ENCODE measurements around the gene PKD2L1.
A peak's percentile ranks its signal among the peaks of the same experiment; 100 is the strongest.
"Not testable (repeated sequence)": the region's sequence is repeated elsewhere in the genome, so short reads cannot be mapped to it uniquely, and the experiment has no call there.

PKD2L1 gene

DNA sequence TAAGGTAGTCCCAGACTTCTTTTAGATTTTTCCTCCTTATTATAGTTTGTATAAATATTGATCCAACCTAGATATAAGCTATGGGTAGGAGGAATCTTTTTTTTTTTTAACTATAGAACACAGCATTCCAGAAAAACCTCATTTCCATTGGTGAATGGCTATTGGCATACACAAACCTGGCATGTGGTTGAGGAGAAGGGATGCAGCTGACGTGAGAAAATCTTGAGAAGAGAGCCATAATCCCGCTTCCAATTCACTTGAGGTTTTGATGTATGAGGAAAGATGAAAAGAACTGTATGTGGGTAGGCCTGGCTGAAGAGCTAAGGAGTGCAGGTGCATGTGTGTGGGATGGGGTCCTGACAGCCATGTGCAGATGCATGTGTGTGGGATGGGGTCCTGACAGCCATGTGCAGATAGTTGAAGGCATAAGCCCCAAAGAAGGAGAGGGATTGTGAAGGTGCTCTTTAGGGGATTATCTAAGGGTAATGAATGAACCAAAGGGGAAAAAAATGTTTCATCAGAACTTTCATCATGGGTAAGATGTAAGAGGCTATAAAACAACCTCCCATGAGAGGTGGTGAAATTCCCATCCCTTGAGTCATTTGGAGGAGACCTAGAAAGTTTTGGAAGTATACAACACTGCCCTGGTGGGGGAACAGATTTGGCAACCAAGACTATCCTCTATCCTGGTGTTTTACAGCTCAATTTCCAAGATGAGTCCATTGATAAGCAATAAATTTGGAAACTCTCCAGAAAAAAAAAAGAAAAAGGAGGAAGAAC lies 3.8 kb upstream of the PKD2L1 start:
- no peak for DNase-seq (ENCODE audit: low spot score)

DNA sequence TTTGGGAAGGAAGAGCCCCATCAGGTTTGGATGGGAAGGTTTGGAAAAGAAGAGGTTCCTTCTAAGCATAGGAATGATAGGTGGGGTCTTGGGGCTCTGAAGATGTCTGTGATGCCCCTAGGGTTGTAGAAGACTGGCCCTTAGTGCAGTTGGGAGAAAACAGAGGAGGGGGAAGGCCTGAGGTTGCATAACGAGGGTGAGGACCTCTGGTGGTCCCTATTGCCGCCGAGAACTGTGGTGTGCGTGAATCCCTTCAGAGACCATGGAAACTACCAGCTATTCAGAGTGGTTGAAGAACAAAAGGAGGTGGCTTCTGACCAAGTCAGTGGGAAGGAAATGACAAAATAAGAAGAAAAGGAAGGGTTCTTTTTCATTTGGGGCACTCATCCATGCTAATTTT lies 3.1 kb upstream of the PKD2L1 start:
- DNase-seq (ENCODE audit: low spot score): no peak

DNA sequence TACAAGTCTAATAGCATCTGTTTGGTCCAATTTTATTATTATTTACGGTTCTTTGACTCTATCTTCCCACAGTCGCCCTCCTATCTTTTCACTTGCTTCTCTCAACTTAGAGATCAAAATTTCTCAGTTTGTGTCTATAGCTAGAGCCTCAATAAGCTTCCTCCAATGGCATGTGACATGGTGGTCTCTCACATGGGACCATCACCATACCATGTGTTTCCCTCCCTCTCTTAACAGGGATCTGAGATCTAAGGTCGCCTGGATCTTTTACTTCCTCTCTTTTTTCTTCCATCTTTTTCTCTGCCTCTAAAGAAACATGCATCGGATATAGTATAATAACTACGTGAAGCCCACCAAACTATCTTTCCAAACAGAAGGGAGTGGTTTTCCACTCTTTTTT lies 1.8 kb downstream of the PKD2L1 start:
- DNase-seq (ENCODE audit: low spot score): no peak

DNA sequence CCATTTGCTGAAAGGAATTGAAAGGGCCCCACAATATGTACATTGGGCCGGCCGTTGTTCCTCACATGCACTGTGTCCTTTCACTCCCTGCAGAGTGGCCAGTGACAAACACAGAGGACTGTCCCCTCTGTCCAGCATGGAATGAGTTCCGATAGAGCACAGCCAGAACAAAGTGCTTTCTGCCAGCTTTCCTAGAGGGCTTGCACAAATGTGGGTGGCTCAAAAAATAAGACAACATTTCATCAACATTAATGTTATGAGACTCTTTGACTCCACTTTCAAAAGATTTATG lies 2.4 kb downstream of the PKD2L1 start:
- DNase-seq (ENCODE audit: low spot score): no peak

DNA sequence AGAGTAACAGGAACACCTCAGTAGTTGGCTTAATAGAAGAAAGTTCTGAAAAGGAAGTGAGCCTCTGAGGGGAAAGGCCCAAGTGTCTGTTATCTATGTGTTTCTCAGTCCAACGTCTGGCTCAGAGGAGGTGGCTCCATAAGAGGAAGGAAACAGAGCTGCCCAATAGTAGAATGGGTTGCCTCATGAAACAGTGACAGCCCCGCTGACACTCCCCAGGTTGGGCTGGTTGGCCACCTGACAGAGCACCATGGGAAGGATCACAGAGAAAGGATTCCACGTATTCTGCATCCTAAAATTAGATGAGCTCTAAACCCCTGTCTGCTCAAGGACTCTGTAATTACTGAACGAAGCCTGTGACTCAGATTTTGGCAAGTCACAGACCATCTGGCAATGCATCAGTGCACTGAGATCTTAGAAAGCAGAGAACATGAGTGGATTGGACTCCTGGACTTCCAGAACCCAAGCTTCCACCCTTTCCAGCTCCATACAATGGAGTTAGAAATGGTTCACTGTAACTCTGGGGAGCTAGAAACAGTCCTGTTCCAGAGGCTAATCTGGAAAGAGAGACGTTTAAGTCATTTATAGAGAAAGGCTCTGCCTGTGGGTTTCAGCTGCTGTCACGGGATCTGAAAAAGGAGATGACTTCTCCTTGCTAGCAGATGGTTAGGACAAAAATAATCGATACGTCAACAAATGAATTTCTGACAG lies 2.9 kb downstream of the PKD2L1 start:
- peak; percentile 51 for DNase-seq (ENCODE audit: low spot score)

DNA sequence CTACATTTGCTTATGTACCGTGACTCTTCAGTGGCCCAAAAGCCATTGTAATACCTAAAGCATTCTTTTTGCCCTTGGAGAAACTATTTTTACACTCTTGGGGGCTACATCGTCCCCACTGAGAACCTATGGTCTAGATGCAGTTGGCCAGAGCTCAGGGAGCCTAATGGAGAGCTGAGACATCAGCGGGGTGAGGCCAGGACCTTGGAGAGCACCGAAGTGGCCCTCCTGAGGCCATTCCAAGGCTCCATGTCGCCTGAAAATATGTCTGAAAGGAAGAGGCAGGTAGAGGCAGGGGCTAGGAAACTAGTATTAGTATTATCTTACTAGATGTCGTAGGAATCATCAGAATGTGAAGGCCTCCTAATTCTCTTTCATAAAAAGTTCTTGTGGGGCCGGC lies 4.9 kb downstream of the PKD2L1 start:
- DNase-seq (ENCODE audit: low spot score): no peak

DNA sequence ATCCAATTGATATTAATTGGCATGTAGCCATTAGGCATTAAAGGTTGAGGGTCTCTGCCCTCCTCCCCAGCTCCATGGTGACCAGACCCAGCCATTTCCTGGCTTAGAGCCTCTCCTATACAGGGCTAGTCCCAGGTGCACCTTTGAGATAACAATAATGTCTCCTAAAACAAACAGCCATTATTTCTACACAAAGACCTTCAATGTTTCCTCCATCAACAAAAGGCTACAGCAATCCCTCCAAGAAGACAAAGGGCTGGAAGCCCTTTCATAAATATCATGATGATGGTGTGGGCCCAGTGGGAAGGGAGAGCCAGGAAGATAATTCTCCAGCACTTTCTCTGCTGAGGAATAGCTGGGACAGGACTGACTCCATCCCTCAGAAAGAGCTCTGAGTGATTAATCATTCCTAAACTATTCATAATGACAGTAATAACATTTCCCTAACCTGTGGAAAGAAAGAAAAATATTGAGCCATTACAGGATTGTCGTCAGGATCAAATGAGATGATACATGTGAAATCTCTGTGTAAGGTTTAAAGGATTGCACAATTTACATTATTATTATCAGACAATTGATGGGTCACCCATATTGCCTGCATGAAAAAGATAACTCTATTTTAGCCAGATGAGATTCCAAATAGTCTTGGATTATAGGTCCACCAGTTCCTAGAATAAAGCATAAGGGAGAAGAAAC lies 10.2 kb downstream of the PKD2L1 start:
- DNase-seq (ENCODE audit: low spot score): no peak

DNA sequence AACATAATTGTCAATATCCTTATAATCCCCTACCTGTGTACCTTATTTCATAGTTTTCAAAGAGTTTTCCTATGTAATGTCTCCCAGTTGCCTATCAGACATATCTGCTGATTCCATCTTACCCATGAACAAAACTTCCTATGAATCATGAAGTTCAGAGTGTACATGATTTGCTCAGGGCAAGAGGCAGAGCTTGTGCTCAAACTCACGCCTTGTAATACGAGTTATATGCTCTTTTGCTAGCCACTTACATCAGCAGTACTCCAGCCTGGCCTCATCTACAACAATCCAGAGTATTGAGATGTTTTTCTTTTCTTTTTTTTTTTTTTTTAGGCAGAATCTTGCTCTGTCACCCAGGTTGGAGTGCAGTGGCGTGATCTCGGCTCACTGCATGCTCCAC lies 11.8 kb downstream of the PKD2L1 start:
- no peak for DNase-seq (ENCODE audit: low spot score)

DNA sequence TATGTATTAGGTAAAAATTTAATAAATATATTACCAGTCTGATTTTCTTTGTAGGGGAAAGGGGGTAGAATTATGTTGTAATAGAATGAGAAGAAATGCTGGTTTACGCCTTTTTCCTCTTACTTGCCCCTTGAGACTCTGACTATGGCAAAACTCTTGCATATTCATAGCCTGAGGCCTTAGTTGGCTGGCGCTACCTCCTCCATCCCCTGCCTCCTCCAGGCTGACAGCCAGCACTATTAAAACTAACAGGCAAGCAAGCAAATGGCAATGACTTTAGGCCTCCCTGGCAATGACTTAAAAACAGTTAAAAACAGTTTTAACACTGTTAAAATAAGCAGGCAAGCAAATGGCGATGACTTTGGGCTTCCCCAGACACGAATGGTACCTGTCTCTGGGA lies 14.4 kb downstream of the PKD2L1 start:
- DNase-seq (ENCODE audit: low spot score): no peak

DNA sequence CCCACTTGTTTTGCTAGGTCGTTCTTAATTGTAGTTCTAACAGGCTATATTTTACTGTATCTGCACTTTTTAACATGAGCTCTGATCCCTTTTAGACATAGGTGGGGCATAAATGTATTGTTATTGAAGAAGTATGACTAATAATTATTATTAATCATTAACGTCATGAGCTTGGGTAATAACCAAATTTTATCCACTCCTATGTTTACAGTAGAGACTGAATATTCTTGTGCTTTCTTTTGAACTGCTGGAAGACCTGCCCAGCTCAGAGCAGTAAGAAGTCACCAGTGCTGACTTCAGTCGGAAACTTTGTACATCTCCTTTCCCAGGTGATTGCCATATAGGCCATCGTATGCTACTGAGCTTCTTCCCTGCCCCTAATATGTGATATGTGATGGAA lies 18.7 kb downstream of the PKD2L1 start:
- DNase-seq (ENCODE audit: low spot score): no peak

DNA sequence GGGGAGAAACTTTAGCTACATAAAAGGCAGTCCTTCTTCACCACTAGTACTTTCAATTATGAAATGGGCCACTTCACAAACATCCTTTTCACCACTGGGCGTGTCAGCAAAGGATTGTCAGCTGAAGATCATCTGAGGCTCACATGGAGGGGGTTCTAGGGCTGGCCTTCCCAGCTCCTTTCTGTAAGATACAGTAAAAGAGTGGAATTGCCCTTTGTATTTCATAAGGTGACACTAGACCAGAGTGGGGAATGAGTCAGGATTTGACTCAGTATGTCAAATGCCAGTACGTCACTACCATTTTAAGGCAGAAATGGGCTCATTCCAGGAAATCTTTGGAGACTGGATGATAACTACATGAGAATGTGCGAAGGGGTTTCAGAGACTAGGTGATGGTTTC lies 22.3 kb downstream of the PKD2L1 start:
- DNase-seq (ENCODE audit: low spot score): no peak

DNA sequence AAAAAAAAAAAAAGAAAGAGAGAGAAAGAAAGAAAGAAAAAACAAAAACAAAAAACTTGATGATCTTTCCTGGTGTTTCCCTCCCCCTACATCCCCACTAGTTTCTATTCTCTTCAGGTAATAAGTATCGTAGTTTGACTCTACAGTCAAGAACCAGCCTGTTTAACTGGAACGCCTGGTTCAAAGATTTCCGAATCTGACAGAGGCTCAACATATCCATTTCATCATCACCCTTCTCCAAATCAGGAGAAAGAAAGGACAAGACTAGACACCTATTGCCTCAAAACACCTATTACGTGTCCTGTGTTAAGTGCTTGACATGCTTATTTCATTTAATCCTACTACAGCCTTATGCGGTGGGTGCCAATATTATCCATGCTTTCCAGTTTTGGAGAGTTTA lies 23.2 kb downstream of the PKD2L1 start:
- DNase-seq (ENCODE audit: low spot score): no peak

DNA sequence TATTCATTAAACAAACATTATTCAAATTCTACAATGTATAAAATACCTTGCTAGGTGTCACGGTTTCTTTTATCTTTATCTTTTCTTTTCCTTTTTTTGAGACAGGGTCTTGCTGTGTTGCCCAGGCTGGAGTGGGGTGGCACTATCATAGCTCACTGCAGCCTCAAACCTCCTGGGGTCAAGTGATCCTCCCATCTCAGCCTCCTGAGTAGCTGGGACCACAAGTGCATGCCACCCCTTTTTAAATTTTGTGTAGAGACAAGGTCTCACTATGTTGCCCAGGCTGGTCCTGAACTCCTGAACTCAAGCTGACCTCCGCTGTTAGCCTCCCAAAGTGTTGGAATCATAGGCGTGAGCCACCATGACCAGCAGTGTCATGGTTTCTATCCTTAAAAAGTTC lies 25.6 kb downstream of the PKD2L1 start:
- DNase-seq (ENCODE audit: low spot score): no peak

DNA sequence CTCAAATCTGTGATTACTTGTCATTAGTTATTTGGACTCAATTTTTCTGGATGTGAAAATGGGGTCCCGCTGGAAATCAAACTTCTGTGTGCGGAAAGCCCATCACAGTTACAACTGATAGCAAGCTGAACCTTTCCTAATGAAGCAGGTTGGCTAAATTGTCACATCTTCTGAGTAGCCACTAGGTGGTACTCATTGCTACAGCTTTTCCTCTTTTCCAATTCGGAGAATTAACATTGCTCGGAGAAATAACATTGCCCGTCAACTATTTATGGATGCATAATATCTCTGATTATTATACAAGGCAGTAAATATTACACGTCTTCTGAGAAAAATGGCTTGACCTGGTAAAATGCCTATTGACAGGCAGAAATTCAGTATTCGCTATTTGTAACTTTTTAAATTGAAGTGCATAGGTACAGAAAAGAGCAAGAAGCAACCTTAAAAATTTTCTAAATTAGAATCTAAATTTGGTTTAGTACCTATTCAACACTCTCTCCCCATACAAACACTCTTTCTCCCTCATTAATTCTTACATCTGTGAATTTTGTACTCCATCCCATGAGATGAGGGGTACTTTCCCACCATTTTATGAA lies 26.2 kb downstream of the PKD2L1 start:
- peak; percentile 49 for DNase-seq (ENCODE audit: low spot score)

DNA sequence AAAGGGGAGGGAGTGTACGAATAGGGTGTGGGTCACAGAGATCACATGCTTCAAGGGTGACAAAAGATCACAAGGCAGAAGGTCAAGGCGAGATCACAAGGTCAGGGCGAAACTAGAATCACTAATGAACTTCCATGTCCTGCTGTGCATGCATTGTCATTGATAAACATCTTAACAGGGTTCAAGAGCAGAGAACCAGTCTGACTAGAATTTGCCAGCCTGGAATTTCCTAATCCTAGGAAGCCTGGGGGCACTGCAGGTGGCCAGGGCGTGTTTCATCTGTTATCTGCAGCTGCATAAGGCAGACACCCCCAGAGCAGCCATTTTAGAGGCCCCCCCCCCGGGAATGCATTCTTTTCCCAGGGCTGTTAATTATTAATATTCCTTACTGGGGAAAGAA lies 28.9 kb downstream of the PKD2L1 start:
- DNase-seq (ENCODE audit: low spot score): not testable (repeated sequence)

DNA sequence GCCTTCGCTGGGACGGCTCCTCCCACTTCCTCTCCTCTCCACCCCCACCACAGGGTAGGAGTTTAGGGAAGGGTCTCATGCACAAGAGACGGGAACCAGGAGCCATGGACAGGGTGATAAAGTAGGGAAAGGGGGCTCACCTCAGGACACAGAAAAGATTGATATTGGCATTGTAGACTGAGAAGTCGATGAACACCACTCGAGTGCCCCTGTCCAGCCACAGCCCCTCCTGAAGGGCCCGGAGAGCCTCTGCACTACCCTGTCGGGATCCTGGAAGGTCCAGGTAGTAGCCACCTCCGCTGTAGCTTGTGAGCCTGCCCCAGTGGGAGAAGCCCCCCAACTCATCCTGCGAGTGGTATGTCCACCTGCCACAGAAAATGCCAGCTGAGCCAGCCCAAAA lies 32.8 kb downstream of the PKD2L1 start:
- DNase-seq (ENCODE audit: low spot score): no peak

DNA sequence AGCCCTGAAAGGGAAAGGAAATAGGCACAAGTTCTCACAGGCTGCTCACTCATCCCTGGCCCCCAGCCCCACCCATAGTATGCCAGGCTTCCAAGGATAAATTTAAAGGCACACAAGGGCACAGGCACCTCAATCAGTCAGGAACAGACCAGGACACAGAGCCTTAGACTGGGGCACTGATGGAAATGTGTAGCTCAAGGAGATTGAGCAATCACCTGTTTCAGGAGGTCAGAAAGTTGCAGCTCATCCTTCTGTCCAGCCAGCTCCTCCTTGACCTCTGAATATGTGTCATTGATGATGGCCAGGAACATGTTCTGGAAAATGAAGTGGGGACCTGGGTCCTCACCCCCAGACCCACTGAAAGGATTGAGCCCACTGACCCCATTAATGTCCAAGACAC lies 37.0 kb downstream of the PKD2L1 start:
- DNase-seq (ENCODE audit: low spot score): no peak

DNA sequence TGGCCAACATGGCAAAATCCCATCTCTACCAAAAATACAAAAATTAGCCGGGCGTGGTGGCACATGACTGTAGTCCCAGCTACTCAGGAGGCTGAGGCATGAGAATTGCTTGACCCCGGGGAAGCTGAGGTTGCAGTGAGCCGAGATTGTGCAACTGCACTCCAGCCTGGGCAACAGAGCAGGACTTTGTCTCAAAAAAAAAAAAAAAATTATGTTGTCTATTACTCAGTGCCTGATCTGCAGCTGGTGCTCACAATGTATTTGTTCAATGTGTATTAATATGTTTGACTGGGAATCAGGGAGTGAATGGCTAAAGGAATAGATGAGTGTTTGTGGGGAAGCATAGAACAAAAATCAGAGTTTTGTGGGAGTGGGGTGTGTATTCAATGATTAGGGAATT lies 37.7 kb downstream of the PKD2L1 start:
- DNase-seq (ENCODE audit: low spot score): not testable (repeated sequence)

DNA sequence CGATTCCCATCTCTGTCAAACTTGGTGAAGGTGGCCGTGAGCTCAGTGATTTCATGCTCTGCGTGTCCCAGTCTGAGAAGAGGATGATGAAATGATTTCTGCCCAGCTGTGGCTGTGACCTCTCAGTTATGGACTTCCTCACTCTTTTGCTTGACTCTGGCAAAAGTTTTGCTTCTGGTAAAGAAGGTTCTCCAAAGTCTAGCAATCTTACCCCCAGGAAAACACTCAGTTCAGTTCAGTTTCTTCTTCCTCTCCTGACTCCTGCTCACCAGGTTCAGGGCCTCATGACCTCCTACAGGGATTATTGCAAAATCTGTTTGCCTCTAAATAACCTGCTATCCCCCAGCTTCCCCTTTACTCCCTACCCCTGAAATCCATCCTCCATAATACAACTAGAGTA lies 38.7 kb downstream of the PKD2L1 start:
- DNase-seq (ENCODE audit: low spot score): no peak

DNA sequence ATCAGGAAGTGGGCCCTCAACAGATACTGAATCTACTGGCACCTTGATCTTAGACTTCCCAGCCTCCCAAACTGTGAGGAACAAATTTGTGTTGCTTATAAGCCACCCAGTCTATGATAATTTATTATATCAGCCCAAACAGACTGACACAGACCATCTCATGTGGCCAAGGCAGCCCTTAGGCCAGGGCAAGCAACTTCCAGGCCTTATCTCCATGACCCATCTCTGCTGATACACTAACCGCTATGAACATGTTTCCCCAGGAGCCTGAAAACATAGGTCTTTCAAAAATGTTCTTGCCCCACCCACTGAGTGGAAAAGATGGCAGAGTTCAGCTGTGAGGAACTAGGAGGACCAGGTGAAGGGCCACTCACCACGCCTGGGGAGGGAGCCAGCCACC lies 40.4 kb downstream of the PKD2L1 start:
- DNase-seq (ENCODE audit: low spot score): no peak

DNA sequence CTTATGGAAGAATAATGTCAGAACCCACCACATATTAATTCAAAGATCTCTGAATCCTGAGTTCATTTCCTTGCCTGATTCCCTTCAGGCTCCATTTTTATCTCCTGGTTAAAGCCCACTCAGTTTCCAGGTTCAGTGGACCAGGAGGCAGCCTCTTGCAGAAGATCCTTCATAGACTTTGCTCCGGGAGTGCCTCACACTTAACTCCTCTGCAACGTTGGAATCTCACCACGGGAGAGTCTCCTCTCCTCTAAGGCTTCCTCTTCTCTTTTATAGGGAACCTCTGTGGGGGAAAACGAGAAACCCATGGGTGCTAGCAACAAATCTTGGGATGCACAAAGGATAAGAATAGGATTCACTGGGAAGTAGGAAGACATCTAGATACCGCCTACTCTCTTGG lies 41.8 kb downstream of the PKD2L1 start:
- DNase-seq (ENCODE audit: low spot score): no peak

DNA sequence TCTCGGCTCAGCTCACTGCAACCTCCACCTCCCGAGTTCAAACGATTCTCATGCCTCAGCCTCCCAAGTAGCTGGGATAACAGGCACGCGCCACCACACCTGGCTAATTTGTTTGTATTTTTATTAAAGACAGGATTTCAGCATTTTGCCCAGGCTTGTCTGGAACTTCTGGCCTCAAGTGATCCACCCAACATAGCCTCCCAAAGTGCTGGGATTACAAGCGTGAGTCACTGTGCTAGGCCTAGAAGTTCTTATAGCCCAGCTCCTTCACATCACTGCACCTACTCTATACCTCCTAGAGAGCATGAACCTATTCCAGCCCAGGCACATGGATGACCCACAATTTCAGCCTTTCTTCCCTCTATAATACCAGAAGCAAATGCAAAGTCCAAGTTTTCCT lies 42.3 kb downstream of the PKD2L1 start:
- no peak for DNase-seq (ENCODE audit: low spot score)
